Mesenchymal stem cell (in vitro differentiated cells and primary cell): ENCODE data around the gene FOXJ3.

Experiments
- DNase-seq: peaks from one replicate; pipeline ENCODE4 v3.0.0-alpha.2; 2013
- H2AFZ ChIP-seq: one replicate; pipeline ENCODE4 v1.6.1; 2013; ENCODE audit warnings: low read depth, mild to moderate bottlenecking, control low read depth, inconsistent platforms, low read length, moderate library complexity
- H2AK5ac ChIP-seq: 2 replicates; pipeline ENCODE4 v1.6.1; 2013; ENCODE audit warnings: low read length, moderate library complexity, mild to moderate bottlenecking, inconsistent platforms; ENCODE audit not compliant: severe bottlenecking
- H2BK120ac ChIP-seq: one replicate; pipeline ENCODE4 v1.6.1; 2013; ENCODE audit warnings: low read depth, mild to moderate bottlenecking, inconsistent platforms, low read length, moderate library complexity
- H2BK12ac ChIP-seq, 2 experiments: one replicate each; pipeline ENCODE4 v1.6.1; 2013; ENCODE audit warnings: inconsistent platforms in 2 of 2, low read length in 2 of 2, mild to moderate bottlenecking in 2 of 2, moderate library complexity in 2 of 2, control low read depth in 1 of 2
- H2BK15ac ChIP-seq: one replicate; pipeline ENCODE4 v1.6.1; 2013; ENCODE audit warnings: mild to moderate bottlenecking, low read depth, inconsistent platforms; ENCODE audit not compliant: poor library complexity, severe bottlenecking
- H2BK5ac ChIP-seq: 2 replicates; pipeline ENCODE4 v1.6.1; 2013; ENCODE audit warnings: low read depth, mild to moderate bottlenecking, low read length, control low read depth, inconsistent platforms; ENCODE audit not compliant: poor library complexity, severe bottlenecking
- H3K14ac ChIP-seq, 2 experiments: one replicate each; pipeline ENCODE4 v1.6.1; 2013; ENCODE audit warnings: inconsistent platforms in 2 of 2, low read length in 2 of 2, control low read depth in 1 of 2, mild to moderate bottlenecking in 1 of 2, moderate library complexity in 1 of 2
- H3K18ac ChIP-seq, 2 experiments: one replicate each; pipeline ENCODE4 v1.6.1; 2013; ENCODE audit warnings: inconsistent platforms in 2 of 2, low read length in 2 of 2, control low read depth in 1 of 2, low read depth in 1 of 2, mild to moderate bottlenecking in 1 of 2
- H3K23ac ChIP-seq, 2 experiments: one replicate each; pipeline ENCODE4 v1.6.1; 2013; ENCODE audit warnings: inconsistent platforms in 2 of 2, low read length in 2 of 2, mild to moderate bottlenecking in 2 of 2, moderate library complexity in 2 of 2, control low read depth in 1 of 2
- H3K27ac ChIP-seq: 2 replicates; pipeline ENCODE4 v1.5.1; 2013; ENCODE audit warnings: mild to moderate bottlenecking, moderate library complexity, low read length, control low read depth, inconsistent platforms; ENCODE audit not compliant: poor library complexity, severe bottlenecking
- H3K27me3 ChIP-seq, 2 experiments: 2 replicates each; pipeline versions ENCODE4 v1.6.1 to v1.7.0; 2013; ENCODE audit warnings: low read length in 2 of 2, mild to moderate bottlenecking in 2 of 2, moderate library complexity in 2 of 2, control low read depth in 1 of 2, inconsistent platforms in 1 of 2; ENCODE audit not compliant: control insufficient read depth in 1 of 2, insufficient read depth in 1 of 2
- H3K36me3 ChIP-seq, 2 experiments: 2 replicates each; pipeline versions ENCODE4 v1.6.1 to v1.7.0; 2013; ENCODE audit warnings: low read length in 2 of 2, control low read depth in 1 of 2, inconsistent platforms in 1 of 2, low read depth in 1 of 2, mild to moderate bottlenecking in 1 of 2; ENCODE audit not compliant: insufficient read depth in 2 of 2, control insufficient read depth in 1 of 2
- H3K4ac ChIP-seq, 2 experiments: one replicate each; pipeline ENCODE4 v1.6.1; 2013; ENCODE audit warnings: inconsistent platforms in 2 of 2, low read length in 2 of 2, mild to moderate bottlenecking in 2 of 2, moderate library complexity in 2 of 2, control low read depth in 1 of 2, low read depth in 1 of 2
- H3K4me1 ChIP-seq: 2 replicates; pipeline ENCODE4 v1.6.1; 2013; ENCODE audit warnings: low read depth, low read length, control low read depth; ENCODE audit not compliant: control insufficient read depth, insufficient read depth
- H3K4me2 ChIP-seq: 2 replicates; pipeline ENCODE4 v1.6.1; 2013; ENCODE audit warnings: low read length, mild to moderate bottlenecking, inconsistent platforms; ENCODE audit not compliant: poor library complexity, severe bottlenecking
- H3K4me3 ChIP-seq, 2 experiments: 2 replicates each; pipeline versions ENCODE4 v1.5.1 to v1.7.0; 2013; ENCODE audit warnings: low read length in 2 of 2, mild to moderate bottlenecking in 2 of 2, control low read depth in 1 of 2, low read depth in 1 of 2; ENCODE audit not compliant: insufficient read depth in 1 of 2
- H3K79me1 ChIP-seq: replicated peaks from 2 replicates; pipeline ENCODE4 v1.6.1; 2013; ENCODE audit warnings: mild to moderate bottlenecking, control low read depth, low read length, inconsistent platforms; ENCODE audit not compliant: poor library complexity, severe bottlenecking
- H3K9ac ChIP-seq: 2 replicates; pipeline ENCODE4 v1.7.0; 2013; ENCODE audit warnings: mild to moderate bottlenecking, low read length, moderate library complexity
- H3K9me3 ChIP-seq: 2 replicates; pipeline ENCODE4 v1.7.0; 2013; ENCODE audit warnings: mild to moderate bottlenecking, low read length; ENCODE audit not compliant: control insufficient read depth
- H4K8ac ChIP-seq: one replicate; pipeline ENCODE4 v1.6.1; 2013; ENCODE audit warnings: inconsistent platforms, mild to moderate bottlenecking, low read length, moderate library complexity
- H4K91ac ChIP-seq: one replicate; pipeline ENCODE4 v1.6.1; 2013; ENCODE audit warnings: mild to moderate bottlenecking, low read length, inconsistent platforms
- WGBS: methylation state at CpG from one replicate; pipeline ENCODE4 v1.1.7; 2013; ENCODE audit warnings: mixed read lengths; 5-methylcytosine and 5-hydroxymethylcytosine counted together

FOXJ3 gene

DNA sequence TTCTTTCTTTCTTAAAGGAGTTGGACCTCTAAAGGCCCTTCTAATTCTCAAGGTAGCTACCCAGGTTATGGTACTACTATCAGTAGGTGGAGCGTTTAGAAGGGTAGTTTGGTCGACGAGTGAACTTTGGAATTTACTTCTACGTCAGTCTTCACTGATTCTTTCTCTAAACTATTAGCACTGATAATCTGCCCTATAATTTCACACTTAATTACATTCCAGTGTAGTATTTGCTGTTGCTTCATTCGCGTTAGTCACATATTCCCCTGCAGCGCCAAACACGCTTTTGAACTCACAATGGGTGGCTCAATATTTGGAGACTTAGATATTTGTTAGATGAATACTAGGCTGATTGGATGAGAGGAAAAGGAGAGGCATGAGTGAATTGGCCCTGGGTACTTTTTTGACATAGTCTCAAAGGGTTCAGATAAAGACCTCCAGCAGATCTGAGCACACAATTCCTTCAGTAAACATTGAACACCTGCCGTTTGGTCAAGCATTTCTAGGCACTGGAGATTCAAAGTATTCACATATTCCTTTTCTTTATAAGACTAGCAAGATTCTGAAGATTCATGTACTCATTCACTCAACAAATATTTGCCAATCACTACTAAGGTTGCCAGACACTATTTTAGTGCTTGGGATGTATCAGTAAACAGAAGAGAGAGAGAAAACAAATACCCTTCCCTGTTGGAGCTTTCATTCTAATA is 929 bp upstream of the FOXJ3 start:
- Histone ChIP-seq H3K18ac (peak overlapping the region in 1 of 2 experiments; percentile 74), H3K36me3 (no peaks in the 10 kb centered on the region), H3K4me1 (no peaks in the 10 kb centered on the region), H3K9me3 (no peaks in the 10 kb centered on the region), H2BK12ac (no peak overlapping the region), H3K9ac (peak overlapping the region; percentile 97), H3K4me3 (peak overlapping the region; percentile 95 to 96), H3K23ac (no peak overlapping the region), H4K8ac (peak overlapping the region; percentile 67), H3K4ac (peak overlapping the region in 1 of 2 experiments; percentile 64), H2BK120ac (no peak overlapping the region), H3K4me2 (peak overlapping the region; percentile 86), H4K91ac (no peak overlapping the region), H2AFZ (peak overlapping the region; percentile 56), H3K79me1 (peaks cover 9% of the 10 kb centered on the region), H3K27ac (peak overlapping the region; percentile 81), H2BK5ac (no peak overlapping the region), H3K27me3 (no peaks in the 10 kb centered on the region), H3K14ac (no peak overlapping the region), H2AK5ac (no peak overlapping the region), H2BK15ac (no peak overlapping the region)
- 47% methylated on average over 6 of the region's 9 CpGs for WGBS
- peak; percentile 69 for DNase-seq

GRCh38 chr1:42334240-42335049 is 590 bp downstream of the FOXJ3 start:
- peak overlapping the region; percentile 61 for H3K27ac ChIP-seq
- under 1% methylated on average over 38 of the region's 58 CpGs for WGBS
- H3K4ac ChIP-seq = peak overlapping the region; percentile 96
- peak overlapping the region; percentile 98 for H2BK15ac ChIP-seq
- H2AK5ac ChIP-seq = no peak overlapping the region
- H3K36me3 ChIP-seq = no peaks in the 10 kb centered on the region
- peaks cover 1% of the 10 kb centered on the region for H3K4me1 ChIP-seq
- peaks cover 9% of the 10 kb centered on the region for H3K79me1 ChIP-seq
- peak overlapping the region; percentile 86 for H2BK120ac ChIP-seq
- H4K8ac ChIP-seq = peak overlapping the region; percentile 94
- H2BK12ac ChIP-seq = peak overlapping the region in 1 of 2 experiments; percentile 31
- peak overlapping the region; percentile 76 to 91 for H3K14ac ChIP-seq
- peak overlapping the region; percentile 97 for H3K4me2 ChIP-seq
- peak overlapping the region; percentile 91 to 96 for H3K18ac ChIP-seq
- no peaks in the 10 kb centered on the region for H3K9me3 ChIP-seq
- peak overlapping the region; percentile 95 to 96 for H3K4me3 ChIP-seq
- peak overlapping the region in 1 of 2 experiments; percentile 10 for H3K23ac ChIP-seq
- H4K91ac ChIP-seq = peak overlapping the region; percentile 81
- peak overlapping the region; percentile 83 for H2AFZ ChIP-seq
- peak overlapping the region; percentile 97 for H3K9ac ChIP-seq
- DNase-seq = peak; percentile 78
- H3K27me3 ChIP-seq = no peaks in the 10 kb centered on the region
- H2BK5ac ChIP-seq = peak overlapping the region; percentile 73

- Histone ChIP-seq H3K4me1 (peaks cover 1% of the 10 kb centered on the region), H2AK5ac (no peak overlapping the region), H3K27me3 (no peaks in the 10 kb centered on the region)
Observed at GRCh38 chr1:42333662-42334239, 1.3 kb downstream of the FOXJ3 start.

GRCh38 chr1:42332877-42333276 is 2.2 kb downstream of the FOXJ3 start:
- WGBS = 92% methylated on average over 5 of the region's 6 CpGs
- H2AK5ac ChIP-seq = no peak overlapping the region
- H3K14ac ChIP-seq = no peak overlapping the region
- H3K23ac ChIP-seq = no peak overlapping the region
- H3K4me2 ChIP-seq = no peak overlapping the region
- H3K79me1 ChIP-seq = peaks cover 9% of the 10 kb centered on the region
- H2BK12ac ChIP-seq = no peak overlapping the region
- peaks cover 1% of the 10 kb centered on the region for H3K4me1 ChIP-seq
- H3K27ac ChIP-seq = no peak overlapping the region
- no peaks in the 10 kb centered on the region for H3K27me3 ChIP-seq
- H3K4me3 ChIP-seq = peak overlapping the region in 1 of 2 experiments; percentile 95
- H3K18ac ChIP-seq = no peak overlapping the region
- H3K4ac ChIP-seq = no peak overlapping the region
- no peak for DNase-seq
- peak overlapping the region; percentile 97 for H3K9ac ChIP-seq
- H4K91ac ChIP-seq = no peak overlapping the region
- no peak overlapping the region for H4K8ac ChIP-seq
- H2BK15ac ChIP-seq = no peak overlapping the region
- H2BK120ac ChIP-seq = no peak overlapping the region
- H3K36me3 ChIP-seq = no peaks in the 10 kb centered on the region
- no peak overlapping the region for H2BK5ac ChIP-seq
- no peak overlapping the region for H2AFZ ChIP-seq
- no peaks in the 10 kb centered on the region for H3K9me3 ChIP-seq

More at GRCh38 chr1:42333662-42334239, 1.3 kb downstream of the FOXJ3 start:
- Histone ChIP-seq H2BK120ac (no peak overlapping the region), H3K27ac (peak overlapping the region; percentile 61), H2BK15ac (no peak overlapping the region), H3K79me1 (peaks cover 9% of the 10 kb centered on the region), H3K36me3 (no peaks in the 10 kb centered on the region), H3K14ac (no peak overlapping the region), H3K23ac (no peak overlapping the region), H2AFZ (no peak overlapping the region), H2BK12ac (no peak overlapping the region), H4K91ac (no peak overlapping the region), H3K4ac (no peak overlapping the region), H3K9me3 (no peaks in the 10 kb centered on the region), H3K9ac (peak overlapping the region; percentile 97), H3K4me2 (peak overlapping the region; percentile 97), H3K18ac (no peak overlapping the region), H3K4me3 (peak overlapping the region; percentile 95 to 96), H2BK5ac (no peak overlapping the region), H4K8ac (no peak overlapping the region)
- DNase-seq = peak; percentile 26
- 5% methylated on average over 4 of the region's 6 CpGs for WGBS
